GM21723 (cell line): Measurements from ENCODE around the gene KCNQ4.

ENCODE experiments used
- ATAC-seq: cut with Tn5 transposase; IDR thresholded peaks from one replicate; pipeline ENCODE4 v1.9.1; 2021; ENCODE audit warnings: mild to moderate bottlenecking, moderate library complexity; ENCODE audit not compliant: unreplicated experiment

The KCNQ4 gene

GRCh38 chr1:40818264-40818961, 34.8 kb downstream of the KCNQ4 start:
- ATAC-seq = peak; percentile 80

GRCh38 chr1:40819101-40819500, 35.5 kb downstream of the KCNQ4 start:
- no peak for ATAC-seq

GRCh38 chr1:40820251-40820797, 36.7 kb downstream of the KCNQ4 start:
- ATAC-seq = no peak

GRCh38 chr1:40820911-40821693, 37.5 kb downstream of the KCNQ4 start:
- ATAC-seq = no peak

- ATAC-seq = no peak
Observed at GRCh38 chr1:40822890-40823289, 39.3 kb downstream of the KCNQ4 start.

GRCh38 chr1:40823345-40823744, 39.8 kb downstream of the KCNQ4 start:
- ATAC-seq = no peak

GRCh38 chr1:40823983-40824382, 40.4 kb downstream of the KCNQ4 start:
- ATAC-seq = no peak

- no peak for ATAC-seq
Observed at GRCh38 chr1:40824591-40825434, 41.2 kb downstream of the KCNQ4 start.

GRCh38 chr1:40825435-40825788, 41.8 kb downstream of the KCNQ4 start:
- ATAC-seq = no peak

- ATAC-seq = no peak
Observed at GRCh38 chr1:40825996-40826395, 42.4 kb downstream of the KCNQ4 start.

- ATAC-seq = no peak
Observed at GRCh38 chr1:40829631-40830245, 46.2 kb downstream of the KCNQ4 start.

- no peak for ATAC-seq
Observed at GRCh38 chr1:40830419-40830943, 46.9 kb downstream of the KCNQ4 start.

- no peak for ATAC-seq
Observed at GRCh38 chr1:40831001-40831732, 47.6 kb downstream of the KCNQ4 start.

- ATAC-seq = no peak
Observed at GRCh38 chr1:40833979-40834378, 50.4 kb downstream of the KCNQ4 start.

- no peak for ATAC-seq
Observed at GRCh38 chr1:40834968-40835545, 51.5 kb downstream of the KCNQ4 start.

GRCh38 chr1:40836283-40836682, 52.7 kb downstream of the KCNQ4 start:
- no peak for ATAC-seq

GRCh38 chr1:40837601-40838000, 54.0 kb downstream of the KCNQ4 start:
- no peak for ATAC-seq

- ATAC-seq = no peak
Observed at GRCh38 chr1:40838045-40838979, 54.7 kb downstream of the KCNQ4 start.
